GM12878 (cell line): ENCODE data around the gene PCP4L1. TPM values are rescaled to one million over a fixed set of nuclear protein-coding genes. Genes with fewer than 3 reads are reported as not detected.

Experiments
- ATAC-seq: fragments of 200-7000 bp; cut with Tn5 transposase; 3 replicates; pipeline ENCODE4 v1.9.1; 2020; ENCODE audit warnings: mild to moderate bottlenecking, moderate library complexity
- BruUV-seq: library from RNA; stranded (reverse); fragments of 400-500 nt; replicated peaks from 2 replicates; lab custom pipeline; 2021; lab: Mats Ljungman, UMichigan
- CTCF ChIA-PET: fragments of 300-600 bp; sonication (Branson Sonifier 250); formaldehyde crosslinking; extraction: SDS; loops from one replicate; lab custom pipeline; 2021; ENCODE audit warnings: inconsistent platforms; lab: Yijun Ruan, JAX
- POLR2A ChIA-PET: fragments of 350-600 bp; formaldehyde crosslinking; extraction: SDS; loops from one replicate; lab custom pipeline; 2021; ENCODE audit warnings: inconsistent platforms; lab: Charles Lee
- RAD21 ChIA-PET: fragments of 300-600 bp; sonication (Branson Sonifier 250); formaldehyde crosslinking; loops from one replicate; lab custom pipeline; 2023; ENCODE audit warnings: antibody characterized with exemption; ENCODE audit not compliant: unreplicated experiment; lab: Charles Lee
- SMC1A ChIA-PET: fragments of 300-600 bp; sonication (Branson Sonifier 250); formaldehyde crosslinking; loops from one replicate; lab custom pipeline; 2023; ENCODE audit not compliant: unreplicated experiment, uncharacterized antibody; lab: Charles Lee
- DNase-seq: peaks from one replicate; pipeline ENCODE4 v3.0.0-alpha.2; 2011; ENCODE audit warnings: low read depth, low spot score
- FAIRE-seq: peaks from 3 replicates; lab custom pipeline; 2011; peaks lifted over from hg19 to GRCh38; lab: Jason Lieb, UNC
- H2AFZ ChIP-seq: 2 replicates; pipeline ENCODE4 v1.6.0; 2011; ENCODE audit warnings: low read depth, low read length, control low read depth; ENCODE audit not compliant: control insufficient read depth
- H3K27ac ChIP-seq: 2 replicates; pipeline ENCODE4 v1.5.1; 2011; ENCODE audit warnings: control low read depth; ENCODE audit not compliant: control insufficient read depth, insufficient read depth
- H3K27me3 ChIP-seq, 2 experiments: replicated peaks in 1 of 2; 2 replicates each; pipeline versions ENCODE4 v1.6.0 to v1.6.1; 2011; ENCODE audit warnings: low read length in 1 of 2; ENCODE audit not compliant: control insufficient read depth in 2 of 2, insufficient read depth in 2 of 2
- H3K36me3 ChIP-seq, 2 experiments: 2 replicates each; pipeline ENCODE4 v1.5.1; 2011; ENCODE audit warnings: low read length in 1 of 2; ENCODE audit not compliant: control insufficient read depth in 2 of 2, insufficient read depth in 2 of 2
- H3K4me1 ChIP-seq: 2 replicates; pipeline ENCODE4 v1.6.1; 2011; ENCODE audit warnings: mild to moderate bottlenecking, low read length, moderate library complexity, mixed read lengths; ENCODE audit not compliant: control insufficient read depth, insufficient read depth
- H3K4me2 ChIP-seq: 2 replicates; pipeline ENCODE4 v1.6.0; 2011; ENCODE audit warnings: control low read depth; ENCODE audit not compliant: control insufficient read depth, insufficient read depth
- H3K4me3 ChIP-seq: fragments of 200-600 bp; sonication (generic); 2 replicates; pipeline ENCODE4 v1.5.1; 2016
- H3K79me2 ChIP-seq: 2 replicates; pipeline ENCODE4 v1.6.0; 2011; ENCODE audit warnings: low read length; ENCODE audit not compliant: control insufficient read depth, insufficient read depth
- H3K9ac ChIP-seq: 2 replicates; pipeline ENCODE4 v1.8.0; 2011; ENCODE audit warnings: low read length, control low read depth, mixed read lengths; ENCODE audit not compliant: control insufficient read depth, insufficient read depth
- H3K9me3 ChIP-seq: replicated peaks from 3 replicates; pipeline ENCODE4 v1.5.1; 2011; ENCODE audit warnings: mild to moderate bottlenecking, low read length; ENCODE audit not compliant: control insufficient read depth, insufficient read depth
- H4K20me1 ChIP-seq: 2 replicates; pipeline ENCODE4 v1.6.0; 2011; ENCODE audit not compliant: control insufficient read depth, insufficient read depth
- PBX3 ChIP-seq: IDR thresholded peaks from 2 replicates; pipeline ENCODE4 v1.6.1; 2011; ENCODE audit warnings: mild to moderate bottlenecking, low read depth, low read length, moderate library complexity; ENCODE audit not compliant: insufficient replicate concordance
- SIX5 ChIP-seq: IDR thresholded peaks from 2 replicates; pipeline ENCODE4 v1.6.1; 2011; ENCODE audit warnings: mild to moderate bottlenecking, low read depth, low read length, moderate library complexity; ENCODE audit not compliant: severe bottlenecking
- SUZ12 ChIP-seq: fragments of 200-600 bp; sonication (generic); IDR thresholded peaks from one replicate; pipeline ENCODE4 v1.6.1; 2018; ENCODE audit warnings: antibody characterized with exemption, mild to moderate bottlenecking; ENCODE audit not compliant: unreplicated experiment
- ZZZ3 ChIP-seq: IDR thresholded peaks from 2 replicates; pipeline ENCODE4 v1.6.1; 2011; ENCODE audit warnings: low read depth; ENCODE audit not compliant: control insufficient read depth, insufficient read length
- WGBS: methylation state at CpG from one replicate; pipeline ENCODE4 v1.1.6; 2016; ENCODE audit warnings: low lambda C conversion rate; ENCODE audit not compliant: insufficient replicate concordance, insufficient coverage; ENCODE audit errors: missing lambda C conversion rate; 5-methylcytosine and 5-hydroxymethylcytosine counted together
- in situ Hi-C: fragments of 300-500 bp; cut with MboI; formaldehyde crosslinking; loops from 9 replicates; pipeline ENCODE4 v1.14.3; 2018; ENCODE audit warnings: mixed read lengths
- intact Hi-C: fragments of 100-400 bp; cut with micrococcal nuclease; formaldehyde crosslinking; loops from one replicate; pipeline ENCODE4 v1.14.2; 2022; ENCODE audit not compliant: unreplicated experiment
- polyA plus RNA-seq, 11 experiments: library from polyadenylated mRNA; depleted of rRNA in 4 of 11; unstranded in 6 of 11; stranded (reverse) in 5 of 11; fragments of >200 nt; fragmentation: Nextera tagmentation in 4 of 11; fragmentation: Illumina TruSeq in 1 of 11; extraction: Ambion mirVana in 4 of 11; extraction: Trizol in 1 of 11; gene quantifications; 1 replicate in 1 of 11; 2 replicates in 10 of 11; pipeline versions ENCODE4 v1.2.1 to v1.2.3, GENCODE V29; 2011 to 2016; ENCODE audit warnings: inconsistent platforms in 2 of 11, missing spikeins in 2 of 11, low read depth in 1 of 11
- total RNA-seq, 4 experiments: library from RNA; depleted of rRNA in 3 of 4; stranded (reverse); fragments of >200 nt in 3 of 4; fragmentation: Illumina TruSeq in 1 of 4; extraction: Trizol in 1 of 4; gene quantifications; 2 replicates each; pipeline versions ENCODE4 v1.2.1 to v1.2.3, GENCODE V29; 2013 to 2021
- TF ChIP-seq, protein P1 (sequence below): IDR thresholded peaks from 2 replicates; pipeline ENCODE4 v1.6.1; 2012; ENCODE audit warnings: low read depth, low read length, improper control_type of control experiment
- TF ChIP-seq, protein P2 (sequence below): fragments of 450-650 bp; IDR thresholded peaks from 2 replicates; pipeline ENCODE4 v1.6.1; 2014; ENCODE audit warnings: mild to moderate bottlenecking

PCP4L1 gene
- total and polyA plus RNA-seq, 10 of the 15 experiments (the other 5 are each of a cell fraction or from before 2014, with no cell fraction given): 1.0 to 5.2 (median 2.8) TPM

DNA sequence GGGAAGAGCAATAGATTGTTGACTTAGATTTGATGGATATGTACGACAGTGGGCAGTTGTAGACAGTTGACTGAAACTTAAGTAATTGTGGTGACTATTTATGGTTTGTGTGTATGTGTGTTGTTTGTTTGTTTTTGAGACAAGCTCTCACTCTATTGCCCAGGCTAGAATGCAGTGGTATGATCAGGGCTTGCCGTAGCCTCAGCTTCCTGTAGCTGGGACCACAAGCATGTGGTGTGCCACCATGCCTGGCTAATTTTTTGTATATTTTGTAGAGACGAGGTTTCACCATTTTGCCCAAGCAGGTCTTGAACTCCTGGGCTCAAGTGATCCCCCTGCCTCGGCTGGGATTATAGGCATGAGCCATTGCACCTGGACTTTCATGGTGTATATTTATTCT lies 65.5 kb downstream of the PCP4L1 start:
- BruUV-seq: no TSS peak
- Histone ChIP-seq H4K20me1 (no peaks in the 10 kb centered on the region), H3K4me3 (no peak overlapping the region), H3K4me2 (no peak overlapping the region), H3K9ac (no peak overlapping the region)
- no peak for FAIRE-seq
- 47% methylated on average over 4 of the region's 4 CpGs for WGBS
- in situ Hi-C loops: no loop called here
- POLR2A ChIA-PET: no interaction called here
- no peak for TF ChIP-seq SIX5
- no peak for TF ChIP-seq PBX3
- TF ChIP-seq, protein P1, sequence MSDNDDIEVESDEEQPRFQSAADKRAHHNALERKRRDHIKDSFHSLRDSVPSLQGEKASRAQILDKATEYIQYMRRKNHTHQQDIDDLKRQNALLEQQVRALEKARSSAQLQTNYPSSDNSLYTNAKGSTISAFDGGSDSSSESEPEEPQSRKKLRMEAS: no peak
- TF ChIP-seq ZZZ3: no peak
- TF ChIP-seq, protein P2, sequence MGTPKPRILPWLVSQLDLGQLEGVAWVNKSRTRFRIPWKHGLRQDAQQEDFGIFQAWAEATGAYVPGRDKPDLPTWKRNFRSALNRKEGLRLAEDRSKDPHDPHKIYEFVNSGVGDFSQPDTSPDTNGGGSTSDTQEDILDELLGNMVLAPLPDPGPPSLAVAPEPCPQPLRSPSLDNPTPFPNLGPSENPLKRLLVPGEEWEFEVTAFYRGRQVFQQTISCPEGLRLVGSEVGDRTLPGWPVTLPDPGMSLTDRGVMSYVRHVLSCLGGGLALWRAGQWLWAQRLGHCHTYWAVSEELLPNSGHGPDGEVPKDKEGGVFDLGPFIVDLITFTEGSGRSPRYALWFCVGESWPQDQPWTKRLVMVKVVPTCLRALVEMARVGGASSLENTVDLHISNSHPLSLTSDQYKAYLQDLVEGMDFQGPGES: no peak
- no peak for TF ChIP-seq SUZ12
- TF ChIP-seq, all 136 proteins: peak for 0
- Histone ChIP-seq H3K27me3 (no peaks in the 10 kb centered on the region), H3K27ac (no peak overlapping the region), H3K9me3 (no peaks in the 10 kb centered on the region), H3K4me1 (no peaks in the 10 kb centered on the region), H2AFZ (no peak overlapping the region), H3K79me2 (no peaks in the 10 kb centered on the region), H3K36me3 (peaks cover 0 to 7% of the 10 kb centered on the region in 2 experiments; a peak in 2 of 4 replicates)
- ATAC-seq (no peak), DNase-seq (no peak)
- CTCF ChIA-PET: interaction anchor here (1.1 to 2.8 kb wide), 2 partner anchors 10 to 44 kb away, joined by 3 to 8 read pairs; partner anchors contain the start of gene SDHC
- SMC1A ChIA-PET: no interaction called here
- intact Hi-C loops: no loop called here
- RAD21 ChIA-PET: no interaction called here
